Fibroblast of gingiva (primary cell): ENCODE measurements around the gene C19orf47.

Experiments
- DNase-seq: peaks from one replicate; pipeline ENCODE4 v3.0.0-alpha.2; 2011; ENCODE audit warnings: low read depth

Gene C19orf47

DNA sequence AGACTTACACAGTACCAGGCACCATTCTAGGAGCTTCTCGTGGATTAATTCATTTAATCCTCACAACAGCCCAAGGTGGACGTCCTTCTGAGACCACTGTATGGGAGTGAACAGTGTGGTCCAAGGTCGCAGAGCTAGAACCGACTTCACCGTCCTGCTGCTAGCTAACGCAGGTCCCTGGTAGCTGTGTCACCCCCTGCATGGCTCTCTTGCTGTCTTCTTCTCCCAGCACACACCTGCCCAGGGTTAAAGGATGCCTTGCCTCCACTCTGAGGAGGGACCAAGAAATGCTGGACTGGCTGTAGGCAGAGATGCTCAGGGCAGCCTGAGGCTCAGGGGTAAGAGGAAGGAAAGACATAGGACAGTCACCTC is 66.0 kb downstream of the C19orf47 start:
- DNase-seq, result no peak

DNA sequence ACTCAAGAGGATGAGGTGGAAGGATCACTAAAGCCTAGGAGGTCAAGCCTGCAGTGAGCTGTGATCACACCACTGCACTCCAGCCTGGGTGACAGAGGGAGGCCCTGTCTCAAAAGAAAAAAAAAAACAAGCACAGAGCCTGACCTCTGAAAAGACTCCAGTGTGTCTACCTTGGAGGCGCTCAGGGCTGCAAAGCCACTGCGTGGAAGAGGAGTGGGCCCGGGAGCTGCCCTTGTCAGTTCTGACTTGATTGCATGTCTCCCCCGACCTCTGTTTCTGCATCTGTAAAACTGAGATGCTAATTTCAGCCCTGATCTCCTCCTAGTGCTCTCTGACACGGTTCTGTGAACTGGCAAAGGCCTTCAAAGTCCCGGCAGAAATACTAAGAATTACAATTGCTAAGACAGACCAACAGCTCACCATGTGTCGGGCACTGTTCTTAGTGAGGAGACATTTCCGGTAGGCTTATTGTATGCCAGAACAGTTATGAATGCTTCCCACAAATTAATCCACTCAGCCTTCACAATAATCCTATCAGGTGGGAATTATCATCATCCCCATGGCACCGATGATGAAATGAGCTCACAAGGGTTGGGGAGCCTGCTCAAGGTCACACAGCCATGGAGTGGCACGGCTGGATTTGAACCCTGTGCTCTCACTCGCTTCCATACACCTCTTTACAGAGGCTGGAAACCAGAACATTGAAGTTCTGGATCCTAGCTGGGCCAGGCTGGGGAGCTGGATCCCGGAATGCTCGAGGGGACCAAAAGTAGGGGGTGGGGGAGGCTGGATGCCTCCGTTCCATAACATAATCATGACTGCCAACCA is 66.6 kb downstream of the C19orf47 start:
- no peak for DNase-seq

- DNase-seq, result no peak
Observed at GRCh38 chr19:40280608-40281221, 67.5 kb downstream of the C19orf47 start.

GRCh38 chr19:40279761-40280607 is 68.2 kb downstream of the C19orf47 start:
- DNase-seq, result no peak

- DNase-seq, result peak; percentile 70
Observed at GRCh38 chr19:40279120-40279551, 69.1 kb downstream of the C19orf47 start.

DNA sequence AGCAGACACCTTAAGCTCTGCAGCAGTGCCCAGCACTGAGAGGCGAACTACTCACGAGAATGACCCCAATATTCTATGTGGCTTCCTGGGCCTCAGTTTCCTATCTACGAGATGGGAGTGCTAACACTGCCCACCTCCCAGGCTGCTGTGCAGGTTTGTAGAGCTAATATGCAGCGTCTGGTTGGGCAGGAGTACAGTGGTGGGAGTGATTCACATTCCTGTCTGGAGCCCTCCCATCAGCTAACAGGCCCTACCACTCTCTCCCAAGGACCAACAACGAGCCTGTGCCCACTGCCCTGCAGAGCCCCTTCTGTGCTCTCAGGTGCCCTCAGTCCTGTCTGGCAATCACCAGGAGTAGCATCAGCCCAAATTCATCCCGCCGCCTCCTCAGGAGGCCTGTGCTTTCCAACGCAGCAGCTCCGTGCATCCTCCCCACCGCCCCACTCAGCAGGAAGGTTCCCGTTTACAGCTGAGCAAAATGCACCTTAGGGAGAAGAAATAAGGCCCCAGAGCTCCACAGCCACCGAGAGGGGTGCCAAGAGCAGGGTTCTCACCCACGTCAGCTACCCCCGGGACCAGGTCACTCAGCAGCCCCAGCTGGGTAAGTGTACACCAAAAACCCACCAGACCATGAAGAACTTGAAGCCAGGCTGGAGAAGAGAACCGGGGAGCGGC is 69.7 kb downstream of the C19orf47 start:
- DNase-seq, result no peak

DNA sequence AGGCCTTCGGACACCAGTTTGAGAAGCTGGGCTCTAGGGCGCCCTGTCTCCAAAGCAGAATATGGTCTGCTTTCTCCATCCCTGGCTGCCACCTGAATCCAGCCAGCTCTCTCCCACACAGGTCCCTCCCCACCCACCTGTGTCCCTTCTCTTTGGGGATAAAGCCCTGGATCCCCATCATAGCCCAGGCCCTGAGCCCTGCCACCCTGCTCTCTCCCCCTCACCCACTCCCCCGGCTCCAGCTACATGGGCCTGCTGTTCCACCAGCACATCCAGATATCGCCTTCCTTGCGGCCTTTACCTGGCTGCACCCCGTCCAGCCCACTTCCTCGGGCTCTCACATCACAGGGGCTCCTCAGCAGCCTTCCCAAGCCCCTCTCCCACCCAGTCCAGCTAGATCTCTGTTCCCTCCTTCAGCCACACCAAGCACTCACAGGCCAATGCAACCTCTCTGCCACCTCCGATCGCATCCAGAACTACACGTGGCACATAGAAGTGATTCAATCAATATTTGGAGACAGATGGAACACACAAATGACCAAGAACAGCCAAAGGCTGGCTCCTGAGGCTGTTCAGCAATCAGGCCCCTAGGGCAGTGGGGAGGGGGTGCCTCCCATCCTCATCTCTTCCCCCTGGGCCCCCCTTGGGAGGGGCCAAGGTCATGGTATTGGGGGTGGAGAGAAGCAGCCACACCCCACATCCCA is 70.7 kb downstream of the C19orf47 start:
- DNase-seq, result no peak

DNA sequence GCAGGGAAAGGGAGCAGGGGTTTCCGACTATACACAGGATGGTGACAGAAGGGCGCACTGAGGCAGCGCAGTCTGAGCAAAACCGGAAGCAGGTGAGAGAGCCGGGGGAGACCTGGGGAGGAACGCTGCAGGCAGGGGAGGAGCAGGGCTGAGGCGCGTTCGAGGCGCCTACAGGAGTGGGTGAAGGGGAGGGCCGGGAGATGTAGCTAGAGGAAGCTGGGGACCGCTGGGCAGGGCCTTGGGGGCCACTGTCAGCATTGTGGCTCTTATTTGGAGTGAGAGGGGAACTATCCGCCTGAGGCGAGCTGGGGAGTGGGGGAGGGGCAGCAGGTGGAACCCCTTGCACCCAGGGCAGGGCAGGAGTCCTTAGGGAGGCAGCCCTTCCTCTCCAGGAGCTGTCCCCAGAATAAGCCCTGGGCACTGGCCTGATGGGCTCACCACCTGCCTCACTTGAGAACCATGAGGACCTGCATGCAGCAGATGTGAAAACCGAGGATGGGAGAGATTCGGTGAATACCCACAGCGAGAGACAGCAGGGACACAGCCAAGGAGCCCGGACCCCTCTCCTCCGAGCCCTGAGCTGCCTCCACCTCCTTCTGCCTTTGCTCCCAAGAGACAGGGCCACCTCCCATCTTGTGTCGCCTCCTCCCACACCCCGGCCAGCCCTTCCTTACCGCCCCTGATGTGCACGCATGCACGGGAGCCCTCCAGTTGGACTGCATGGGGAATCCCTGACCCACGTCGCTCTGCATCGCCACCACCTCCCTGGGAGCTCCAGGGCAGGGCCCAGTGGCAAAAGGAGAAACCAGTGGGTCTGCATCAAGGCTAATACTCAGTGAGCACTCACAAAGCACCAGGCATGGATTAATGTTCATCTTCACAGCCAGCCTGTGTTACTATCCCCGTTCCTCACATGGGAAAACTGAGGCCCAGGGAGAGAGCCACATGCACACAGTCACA is 73.3 kb downstream of the C19orf47 start:
- DNase-seq, result no peak

DNA sequence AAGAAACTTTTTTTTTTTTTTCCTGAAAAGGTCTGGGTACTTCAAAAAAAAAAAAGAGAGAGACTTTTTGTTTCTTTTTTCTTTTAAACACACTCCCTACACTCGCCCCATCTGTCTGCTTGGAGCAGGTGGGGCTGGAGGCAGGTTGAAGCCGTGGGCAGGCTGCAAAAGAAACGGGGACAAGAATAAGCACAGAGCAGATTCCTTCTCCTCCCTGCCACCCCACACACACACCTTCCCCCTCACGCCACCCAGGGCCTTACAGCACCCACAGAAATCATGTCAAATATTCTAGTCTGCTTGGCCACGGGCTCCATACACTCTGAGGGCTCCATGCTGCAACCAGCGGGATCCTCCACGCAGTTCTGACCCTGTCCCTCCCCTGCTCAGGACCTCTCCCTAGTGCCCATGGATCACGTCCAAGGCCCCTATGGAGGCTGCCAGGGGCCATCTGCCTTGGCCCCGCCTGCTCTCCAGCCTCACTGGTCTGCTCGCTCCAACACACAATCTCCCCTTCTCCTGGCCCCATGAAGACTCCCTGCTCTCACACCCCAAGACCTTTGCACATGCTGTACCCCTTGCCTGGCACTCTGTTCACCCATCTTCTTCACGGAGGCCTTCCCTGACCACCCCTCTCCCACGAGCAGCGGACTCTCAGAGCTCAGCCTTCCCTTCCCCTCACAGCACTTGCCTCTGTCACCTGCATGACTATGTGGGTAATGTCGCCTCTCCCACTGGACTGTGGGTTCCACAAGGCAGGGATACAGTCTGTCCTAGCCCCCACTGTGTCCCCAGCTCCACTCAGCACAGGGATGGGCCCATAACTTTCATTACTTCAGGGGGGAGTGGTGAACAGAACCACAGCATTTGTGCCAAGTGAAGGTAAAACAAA is 74.5 kb downstream of the C19orf47 start:
- no peak for DNase-seq

- no peak for DNase-seq
Observed at GRCh38 chr19:40272261-40272660, 75.9 kb downstream of the C19orf47 start.

GRCh38 chr19:40271706-40272105 is 76.5 kb downstream of the C19orf47 start:
- DNase-seq, result no peak

DNA sequence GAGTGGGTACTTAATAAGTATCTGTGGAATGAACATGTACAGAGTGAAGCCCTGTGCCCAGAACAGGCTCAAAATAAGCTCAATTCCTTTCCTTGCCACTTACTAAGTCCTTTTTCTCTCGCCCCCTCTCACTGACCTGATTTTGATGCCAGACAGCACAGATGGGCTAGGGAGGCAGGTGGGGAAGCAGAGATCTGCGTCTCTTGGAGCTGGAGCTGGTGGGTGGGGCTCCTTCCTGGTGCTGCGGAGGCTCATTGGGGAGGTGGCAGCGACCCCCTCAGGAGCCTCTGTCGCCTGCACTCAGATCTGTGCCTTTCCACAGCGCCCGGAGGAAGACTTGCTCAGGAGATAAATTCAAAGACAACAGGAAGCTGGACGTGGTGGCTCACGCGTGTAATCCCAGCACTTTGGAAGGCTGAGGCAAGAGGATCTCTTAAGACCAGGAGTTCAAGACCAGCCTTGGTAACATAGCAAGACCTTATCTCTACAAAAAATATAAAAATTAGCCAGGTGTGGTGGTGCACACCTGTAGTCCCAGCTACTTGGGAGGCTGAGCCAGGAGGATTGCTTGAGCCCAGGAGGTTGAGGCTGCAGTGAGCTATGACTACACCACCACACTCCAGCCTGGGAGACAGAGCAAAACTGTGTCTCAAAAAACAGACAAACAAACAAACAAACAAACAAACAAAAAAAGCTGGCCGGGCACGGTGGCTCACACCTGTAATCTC is 77.7 kb downstream of the C19orf47 start:
- DNase-seq, result no peak
